ENCODE measurements around the gene NUP210L. TPM values are rescaled to one million over a fixed set of nuclear protein-coding genes. Genes with fewer than 3 reads are reported as not detected.
"Not testable (repeated sequence)": the region's sequence is repeated elsewhere in the genome, so short reads cannot be mapped to it uniquely, and the experiment has no call there.

The NUP210L gene
- total RNA-seq, 2 donors from 2014 or later: 0.14 to 0.41 TPM

DNA sequence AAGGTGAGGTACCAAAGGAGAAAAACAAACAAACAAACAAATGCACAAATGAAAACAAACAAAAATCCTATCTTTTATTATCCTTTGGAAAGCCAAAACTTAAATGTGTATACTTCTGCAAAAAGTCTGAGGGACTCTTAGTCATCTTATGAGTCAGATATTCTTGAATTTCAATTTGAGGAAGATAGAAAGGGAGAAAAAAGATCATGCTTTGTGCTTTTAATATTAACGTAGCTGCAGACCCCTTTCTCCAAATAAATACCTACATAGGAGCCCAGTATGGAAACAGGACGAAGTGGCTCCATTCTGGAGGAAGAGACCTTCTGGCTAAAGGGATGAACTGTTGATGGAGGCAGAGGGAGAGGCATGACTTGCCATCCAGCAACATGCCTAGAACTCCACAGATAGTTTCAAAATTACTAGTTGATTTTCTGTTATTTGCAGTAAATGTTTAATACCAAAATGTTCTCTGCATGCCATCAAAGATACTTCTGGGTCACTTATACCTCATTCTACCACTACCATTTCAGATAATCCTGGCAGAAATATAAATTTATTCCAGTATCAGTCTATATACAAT is 25.4 kb downstream of the NUP210L start:
- TF ChIP-seq CTCF (IDR thresholded peaks at IDR 0.05): no peak
- DNase-seq (ENCODE audit: low spot score) (no peak), ATAC-seq (ENCODE audit: insufficient number of reproducible peaks, low FRiP score, low read depth) (no peak)
- no peaks in the 10 kb centered on the region for H3K36me3 ChIP-seq
- no peak overlapping the region for H3K27ac ChIP-seq
- no peaks in the 10 kb centered on the region for H3K27me3 ChIP-seq (replicated peaks; ENCODE audit: insufficient read depth)
- no peaks in the 10 kb centered on the region for H3K9me3 ChIP-seq
- no peak overlapping the region for H3K4me3 ChIP-seq
- no peaks in the 10 kb centered on the region for H3K4me1 ChIP-seq (ENCODE audit: control insufficient read depth in 1 of 2, low read depth in 2 of 2)

DNA sequence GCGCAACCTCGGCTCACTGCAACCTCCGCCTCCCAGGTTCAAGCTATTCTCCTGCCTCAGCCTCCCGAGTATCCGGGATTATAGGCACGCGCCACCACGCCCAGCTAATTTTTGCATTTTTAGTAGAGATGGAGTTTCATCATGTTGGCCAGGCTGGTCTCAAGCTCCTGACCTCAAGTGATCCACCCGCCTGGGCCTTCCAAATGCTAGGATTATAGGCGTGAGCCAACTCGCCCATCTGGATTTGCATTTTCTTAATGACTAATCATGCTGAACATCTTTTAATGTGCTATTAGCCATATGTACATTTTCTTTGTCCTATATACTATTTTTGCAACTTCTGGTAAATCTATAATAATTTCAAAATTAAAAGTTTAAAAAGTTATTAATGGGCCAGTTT is 31.7 kb downstream of the NUP210L start:
- not testable (repeated sequence) for ATAC-seq (ENCODE audit: insufficient number of reproducible peaks, low FRiP score, low read depth); H3K4me3 ChIP-seq; H3K27me3 ChIP-seq (replicated peaks; ENCODE audit: insufficient read depth); H3K27ac ChIP-seq; H3K36me3 ChIP-seq; DNase-seq (ENCODE audit: low spot score); H3K9me3 ChIP-seq; H3K4me1 ChIP-seq (ENCODE audit: control insufficient read depth in 1 of 2, low read depth in 2 of 2)

DNA sequence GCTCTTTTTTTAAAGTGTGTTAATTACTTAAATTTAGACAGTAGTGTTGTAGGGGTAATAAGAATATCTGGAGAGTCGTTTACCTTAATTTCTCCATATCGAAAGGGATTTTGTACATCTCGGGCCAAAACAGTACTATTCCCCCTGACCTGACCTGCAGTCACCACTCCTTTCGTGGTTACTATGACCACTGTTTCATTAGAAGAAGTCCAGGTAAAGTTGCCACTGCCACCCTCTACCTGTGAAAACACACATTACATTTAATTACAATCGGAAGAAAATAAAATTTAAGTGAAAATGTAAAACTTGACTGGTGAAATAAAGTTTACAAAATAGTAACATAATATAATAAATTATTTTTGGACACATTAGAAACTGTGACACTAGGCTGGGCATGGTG is 37.2 kb downstream of the NUP210L start:
- H3K36me3 ChIP-seq: no peaks in the 10 kb centered on the region
- H3K9me3 ChIP-seq: no peaks in the 10 kb centered on the region
- no peak for TF ChIP-seq CTCF (IDR thresholded peaks at IDR 0.05)
- H3K4me1 ChIP-seq (ENCODE audit: control insufficient read depth in 1 of 2, low read depth in 2 of 2): no peaks in the 10 kb centered on the region
- no peak for DNase-seq (ENCODE audit: low spot score)
- ATAC-seq (ENCODE audit: insufficient number of reproducible peaks, low FRiP score, low read depth): no peak
- H3K27me3 ChIP-seq (replicated peaks; ENCODE audit: insufficient read depth): no peaks in the 10 kb centered on the region
- H3K27ac ChIP-seq: no peak overlapping the region
- H3K4me3 ChIP-seq: no peak overlapping the region

- no peak for ATAC-seq (ENCODE audit: insufficient number of reproducible peaks, low FRiP score, low read depth)
- H3K27me3 ChIP-seq (replicated peaks; ENCODE audit: insufficient read depth): no peaks in the 10 kb centered on the region
Measured at GRCh38 chr1:154115180-154115579, 39.7 kb downstream of the NUP210L start.

GRCh38 chr1:154104433-154105082 is 50.3 kb downstream of the NUP210L start:
- no peak for TF ChIP-seq CTCF (IDR thresholded peaks at IDR 0.05)

More at GRCh38 chr1:154115180-154115579, 39.7 kb downstream of the NUP210L start:
- Histone ChIP-seq H3K27ac (no peak overlapping the region), H3K36me3 (no peaks in the 10 kb centered on the region), H3K4me1 (ENCODE audit: control insufficient read depth in 1 of 2, low read depth in 2 of 2) (no peaks in the 10 kb centered on the region), H3K4me3 (no peak overlapping the region), H3K9me3 (no peaks in the 10 kb centered on the region)
- no peak for TF ChIP-seq CTCF (IDR thresholded peaks at IDR 0.05)
- DNase-seq (ENCODE audit: low spot score): no peak

GRCh38 chr1:154100141-154100540 is 54.7 kb downstream of the NUP210L start:
- not testable (repeated sequence) for DNase-seq (ENCODE audit: low spot score); ATAC-seq (ENCODE audit: insufficient number of reproducible peaks, low FRiP score, low read depth); H3K27ac ChIP-seq; H3K36me3 ChIP-seq; H3K27me3 ChIP-seq (replicated peaks; ENCODE audit: insufficient read depth); H3K4me1 ChIP-seq (ENCODE audit: control insufficient read depth in 1 of 2, low read depth in 2 of 2); H3K4me3 ChIP-seq; H3K9me3 ChIP-seq

More at GRCh38 chr1:154104433-154105082, 50.3 kb downstream of the NUP210L start:
- H3K4me3 ChIP-seq: no peak overlapping the region
- no peaks in the 10 kb centered on the region for H3K9me3 ChIP-seq
- no peaks in the 10 kb centered on the region for H3K36me3 ChIP-seq
- ATAC-seq (ENCODE audit: insufficient number of reproducible peaks, low FRiP score, low read depth): no peak
- no peaks in the 10 kb centered on the region for H3K27me3 ChIP-seq (replicated peaks; ENCODE audit: insufficient read depth)
- H3K4me1 ChIP-seq (ENCODE audit: control insufficient read depth in 1 of 2, low read depth in 2 of 2): no peaks in the 10 kb centered on the region
- no peak for DNase-seq (ENCODE audit: low spot score)
- no peak overlapping the region for H3K27ac ChIP-seq
